HCT116 (cell line): Measurements from ENCODE around the gene PARD6G. TPM values are rescaled to one million over a fixed set of nuclear protein-coding genes. Genes with fewer than 3 reads are reported as not detected.

Source experiments
- ATAC-seq: fragments of 200-7000 bp; cut with Tn5 transposase; 2 replicates; pipeline ENCODE4 v1.9.1; 2020; ENCODE audit warnings: mild to moderate bottlenecking, moderate library complexity
- BruUV-seq: library from RNA; stranded (reverse); fragments of 400-500 nt; replicated peaks from 2 replicates; lab custom pipeline; 2021; lab: Mats Ljungman, UMichigan
- CTCF ChIA-PET: fragments of 300-600 bp; sonication (Branson Sonifier 250); formaldehyde crosslinking; loops from one replicate; lab custom pipeline; 2021; ENCODE audit warnings: antibody characterized with exemption; lab: Charles Lee
- POLR2A ChIA-PET: fragments of 300-600, 350-600 bp; sonication (Branson Sonifier 250); formaldehyde crosslinking; loops from one replicate; lab custom pipeline; 2021; ENCODE audit warnings: antibody characterized with exemption; lab: Charles Lee
- RAD21 ChIA-PET, 2 experiments: fragments of 300-600 bp; sonication (Branson Sonifier 250); formaldehyde crosslinking; loops; one replicate each; lab custom pipeline; 2023; ENCODE audit warnings: low total read pairs in 2 of 2; ENCODE audit not compliant: uncharacterized antibody in 2 of 2, unreplicated experiment in 2 of 2, low non-redundant PET in 1 of 2; lab: Charles Lee
- DNase-seq: peaks from one replicate; pipeline ENCODE4 v3.0.0-alpha.2; 2010; ENCODE audit warnings: low read depth, low spot score
- H2AFZ ChIP-seq: fragments of 200-600 bp; shearing (Covaris generic), sonication (generic); 2 replicates; pipeline ENCODE4 v1.6.1; 2017; ENCODE audit warnings: low read depth, mixed run types, mixed read lengths, antibody characterized with exemption, low read length; ENCODE audit not compliant: poor library complexity, severe bottlenecking
- H3K27ac ChIP-seq: 2 replicates; pipeline ENCODE4 v1.5.1; 2012; ENCODE audit warnings: low read depth, low read length
- H3K27me3 ChIP-seq: fragments of 200-600 bp; sonication (generic); 2 replicates; pipeline ENCODE4 v1.6.1; 2016; ENCODE audit warnings: mixed run types, low read length, mixed read lengths; ENCODE audit not compliant: insufficient read depth
- H3K36me3 ChIP-seq, 2 experiments: fragments of 200-500 bp in 1 of 2; fragments of 200-600 bp in 1 of 2; sonication (Bioruptor generic) in 1 of 2; sonication (generic) in 1 of 2; 2 replicates each; pipeline versions ENCODE4 v1.5.1 to v1.6.1; 2014 to 2016; ENCODE audit warnings: low read length in 2 of 2, inconsistent platforms in 1 of 2, mixed read lengths in 1 of 2, mixed run types in 1 of 2; ENCODE audit not compliant: insufficient read depth in 2 of 2, control insufficient read depth in 1 of 2
- H3K4me1 ChIP-seq, 2 experiments: fragments of 200-600 bp in 1 of 2; sonication (generic) in 1 of 2; 2 replicates each; pipeline versions ENCODE4 v1.5.1 to v1.6.1; 2012 to 2017; ENCODE audit warnings: low read length in 2 of 2, inconsistent platforms in 1 of 2, mild to moderate bottlenecking in 1 of 2, mixed read lengths in 1 of 2, mixed run types in 1 of 2, moderate library complexity in 1 of 2; ENCODE audit not compliant: insufficient read depth in 2 of 2, control insufficient read depth in 1 of 2
- H3K4me2 ChIP-seq: fragments of 200-600 bp; sonication (generic); 2 replicates; pipeline ENCODE4 v1.6.1; 2017; ENCODE audit warnings: mixed run types, low read length, mixed read lengths
- H3K4me3 ChIP-seq, 2 experiments: fragments of 200-600 bp in 1 of 2; sonication (generic) in 1 of 2; replicated peaks in 1 of 2; 2 replicates each; pipeline ENCODE4 v1.5.1; 2011 to 2016; ENCODE audit warnings: low read length in 2 of 2, control low read depth in 1 of 2, low read depth in 1 of 2, mild to moderate bottlenecking in 1 of 2, mixed read lengths in 1 of 2, mixed run types in 1 of 2
- H3K79me2 ChIP-seq: fragments of 200-600 bp; sonication (generic); 2 replicates; pipeline ENCODE4 v1.6.1; 2017; ENCODE audit warnings: mild to moderate bottlenecking, mixed run types, low read length, moderate library complexity, mixed read lengths; ENCODE audit not compliant: insufficient read depth
- H3K9ac ChIP-seq: fragments of 200-600 bp; sonication (generic); 2 replicates; pipeline ENCODE4 v1.6.1; 2016; ENCODE audit warnings: low read length, mixed read lengths
- H3K9me2 ChIP-seq: fragments of 200-600 bp; sonication (generic), shearing (Covaris generic); 2 replicates; pipeline ENCODE4 v1.6.1; 2017; ENCODE audit warnings: mixed run types, mild to moderate bottlenecking, moderate library complexity; ENCODE audit not compliant: insufficient read depth
- H3K9me3 ChIP-seq, 2 experiments: fragments of 200-500 bp in 1 of 2; fragments of 200-600 bp in 1 of 2; sonication (Bioruptor generic) in 1 of 2; sonication (generic) in 1 of 2; 2 replicates each; pipeline ENCODE4 v1.6.1; 2014 to 2017; ENCODE audit warnings: low read length in 2 of 2, mixed read lengths in 2 of 2, inconsistent platforms in 1 of 2, low read depth in 1 of 2, mild to moderate bottlenecking in 1 of 2, mixed run types in 1 of 2, moderate library complexity in 1 of 2; ENCODE audit not compliant: control insufficient read depth in 1 of 2, insufficient read depth in 1 of 2
- H4K20me1 ChIP-seq: fragments of 200-600 bp; sonication (generic), shearing (Covaris generic); 2 replicates; pipeline ENCODE4 v1.6.1; 2017; ENCODE audit warnings: mixed run types, mild to moderate bottlenecking, moderate library complexity; ENCODE audit not compliant: insufficient read depth
- CEBPB ChIP-seq: IDR thresholded peaks from 2 replicates; pipeline ENCODE4 v1.6.1; 2012; ENCODE audit warnings: low read depth
- ELF1 ChIP-seq: IDR thresholded peaks from 2 replicates; pipeline ENCODE4 v1.6.1; 2012; ENCODE audit warnings: low read depth, borderline replicate concordance
- RAD21 ChIP-seq: IDR thresholded peaks from 2 replicates; pipeline ENCODE4 v1.6.1; 2012; ENCODE audit warnings: low read depth, mild to moderate bottlenecking
- SP1 ChIP-seq: IDR thresholded peaks from 2 replicates; pipeline ENCODE4 v1.6.1; 2012; ENCODE audit warnings: low read depth
- TCF7L2 ChIP-seq: IDR thresholded peaks from 2 replicates; pipeline ENCODE4 v1.7.0; 2011; ENCODE audit warnings: borderline replicate concordance, inconsistent platforms; ENCODE audit not compliant: insufficient read depth, insufficient read length; ENCODE audit errors: extremely low read depth
- ZNF274 ChIP-seq: fragments of 200-500 bp; sonication (Bioruptor generic); IDR thresholded peaks from 2 replicates; pipeline ENCODE4 v1.6.1; 2014; ENCODE audit warnings: mild to moderate bottlenecking, low read depth, low read length, inconsistent platforms
- intact Hi-C: fragments of 100-400 bp; cut with micrococcal nuclease; formaldehyde crosslinking; loops from 2 replicates; pipeline ENCODE4 v1.10.0; 2022
- total RNA-seq: library from RNA; stranded (reverse); gene quantifications from one replicate; pipeline ENCODE4 v1.2.1, GENCODE V29; 2021; ENCODE audit not compliant: unreplicated experiment
- TF ChIP-seq, protein P1 (sequence below): IDR thresholded peaks from 2 replicates; pipeline ENCODE4 v1.6.1; 2011; ENCODE audit warnings: mild to moderate bottlenecking, low read length, moderate library complexity; ENCODE audit not compliant: insufficient replicate concordance; ENCODE audit errors: extremely low read depth
- TF ChIP-seq, protein P2 (sequence below), 3 experiments: fragments of 200-600 bp in 1 of 3; sonication (generic) in 1 of 3; IDR thresholded peaks in 2 of 3; conservative IDR thresholded peaks in 1 of 3; 2 replicates each; pipeline ENCODE4 v1.5.1; 2012 to 2017; ENCODE audit warnings: low read depth in 2 of 3, low read length in 2 of 3, antibody characterized with exemption in 1 of 3, borderline replicate concordance in 1 of 3, control low read depth in 1 of 3, mild to moderate bottlenecking in 1 of 3, mixed read lengths in 1 of 3, mixed run types in 1 of 3, moderate library complexity in 1 of 3; ENCODE audit not compliant: insufficient read depth in 1 of 3

PARD6G gene
- total RNA-seq, 1 experiment from 2014 or later, result 12.8 TPM

DNA sequence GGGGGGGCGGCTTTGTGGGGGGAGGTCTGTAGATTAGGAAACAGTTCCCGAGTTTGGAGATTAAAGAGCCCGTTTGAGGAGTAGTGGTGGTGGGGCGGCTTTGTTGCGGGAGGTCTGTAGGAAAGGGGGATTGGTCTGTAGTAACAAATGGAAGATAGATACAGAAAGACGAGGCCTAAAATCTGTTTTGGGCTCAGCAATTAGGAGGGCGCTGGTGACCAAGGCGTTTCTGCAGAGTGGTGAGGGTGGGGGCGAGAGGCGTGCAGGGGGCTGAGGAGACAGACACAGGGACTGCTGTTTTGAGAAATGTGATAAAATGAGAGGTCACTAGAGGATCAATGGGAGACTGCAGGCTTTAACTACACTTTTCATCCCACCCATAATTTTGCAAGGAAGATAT, 139.9 kb downstream of the PARD6G start:
- H3K4me3 ChIP-seq, result no peak overlapping the region
- H3K4me1 ChIP-seq, result peaks cover 2 to 20% of the 10 kb centered on the region in 2 experiments; a peak in 2 of 4 replicates
- H2AFZ ChIP-seq, result no peak overlapping the region
- DNase-seq (no peak), ATAC-seq (no peak)
- no peak overlapping the region for H3K4me2 ChIP-seq
- ChIA-PET CTCF (no interaction called here), RAD21 (no interaction called here), POLR2A (no interaction called here)
- peaks cover 17% of the 10 kb centered on the region; the same call in 1 of the 2 replicates for H4K20me1 ChIP-seq
- no TSS peak for BruUV-seq
- intact Hi-C loops, result loop anchor here (5.0 kb wide), 1 partner anchor 430 kb away; the partner anchor contains the start of gene CTDP1
- H3K36me3 ChIP-seq, result no peaks in the 10 kb centered on the region; a peak in 1 of 4 replicates
- TF ChIP-seq SP1, result no peak
- no peak for TF ChIP-seq TCF7L2
- TF ChIP-seq RAD21, result no peak
- TF ChIP-seq ELF1, result no peak
- TF ChIP-seq, protein P1, sequence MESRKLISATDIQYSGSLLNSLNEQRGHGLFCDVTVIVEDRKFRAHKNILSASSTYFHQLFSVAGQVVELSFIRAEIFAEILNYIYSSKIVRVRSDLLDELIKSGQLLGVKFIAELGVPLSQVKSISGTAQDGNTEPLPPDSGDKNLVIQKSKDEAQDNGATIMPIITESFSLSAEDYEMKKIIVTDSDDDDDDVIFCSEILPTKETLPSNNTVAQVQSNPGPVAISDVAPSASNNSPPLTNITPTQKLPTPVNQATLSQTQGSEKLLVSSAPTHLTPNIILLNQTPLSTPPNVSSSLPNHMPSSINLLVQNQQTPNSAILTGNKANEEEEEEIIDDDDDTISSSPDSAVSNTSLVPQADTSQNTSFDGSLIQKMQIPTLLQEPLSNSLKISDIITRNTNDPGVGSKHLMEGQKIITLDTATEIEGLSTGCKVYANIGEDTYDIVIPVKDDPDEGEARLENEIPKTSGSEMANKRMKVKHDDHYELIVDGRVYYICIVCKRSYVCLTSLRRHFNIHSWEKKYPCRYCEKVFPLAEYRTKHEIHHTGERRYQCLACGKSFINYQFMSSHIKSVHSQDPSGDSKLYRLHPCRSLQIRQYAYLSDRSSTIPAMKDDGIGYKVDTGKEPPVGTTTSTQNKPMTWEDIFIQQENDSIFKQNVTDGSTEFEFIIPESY, result no peak
- no peak for TF ChIP-seq ZNF274
- TF ChIP-seq, protein P2, sequence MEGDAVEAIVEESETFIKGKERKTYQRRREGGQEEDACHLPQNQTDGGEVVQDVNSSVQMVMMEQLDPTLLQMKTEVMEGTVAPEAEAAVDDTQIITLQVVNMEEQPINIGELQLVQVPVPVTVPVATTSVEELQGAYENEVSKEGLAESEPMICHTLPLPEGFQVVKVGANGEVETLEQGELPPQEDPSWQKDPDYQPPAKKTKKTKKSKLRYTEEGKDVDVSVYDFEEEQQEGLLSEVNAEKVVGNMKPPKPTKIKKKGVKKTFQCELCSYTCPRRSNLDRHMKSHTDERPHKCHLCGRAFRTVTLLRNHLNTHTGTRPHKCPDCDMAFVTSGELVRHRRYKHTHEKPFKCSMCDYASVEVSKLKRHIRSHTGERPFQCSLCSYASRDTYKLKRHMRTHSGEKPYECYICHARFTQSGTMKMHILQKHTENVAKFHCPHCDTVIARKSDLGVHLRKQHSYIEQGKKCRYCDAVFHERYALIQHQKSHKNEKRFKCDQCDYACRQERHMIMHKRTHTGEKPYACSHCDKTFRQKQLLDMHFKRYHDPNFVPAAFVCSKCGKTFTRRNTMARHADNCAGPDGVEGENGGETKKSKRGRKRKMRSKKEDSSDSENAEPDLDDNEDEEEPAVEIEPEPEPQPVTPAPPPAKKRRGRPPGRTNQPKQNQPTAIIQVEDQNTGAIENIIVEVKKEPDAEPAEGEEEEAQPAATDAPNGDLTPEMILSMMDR (IDR thresholded peaks at IDR 0.05 in 2 of 3, conservative IDR thresholded peaks at IDR 0.05 in 1 of 3; ENCODE audit: borderline replicate concordance in 1 of 3, insufficient read depth in 1 of 3, low read depth in 2 of 3, low read length in 2 of 3), result no peak
- no peak for TF ChIP-seq CEBPB
- no peaks in the 10 kb centered on the region for H3K9me2 ChIP-seq
- no peak overlapping the region for H3K27ac ChIP-seq
- no peak overlapping the region for H3K9ac ChIP-seq
- peaks cover 30% of the 10 kb centered on the region for H3K79me2 ChIP-seq
- no peaks in the 10 kb centered on the region for H3K27me3 ChIP-seq
- no peaks in the 10 kb centered on the region for H3K9me3 ChIP-seq

Other genes with a start within 250 kb of the PARD6G start
- 45.3 TPM for gene RBFA, start 213.1 kb downstream of the PARD6G start, total RNA-seq
- 45.4 TPM for gene ADNP2, start 138.3 kb downstream of the PARD6G start, total RNA-seq